ENCODE measurements around the gene POU2F1.

DNA sequence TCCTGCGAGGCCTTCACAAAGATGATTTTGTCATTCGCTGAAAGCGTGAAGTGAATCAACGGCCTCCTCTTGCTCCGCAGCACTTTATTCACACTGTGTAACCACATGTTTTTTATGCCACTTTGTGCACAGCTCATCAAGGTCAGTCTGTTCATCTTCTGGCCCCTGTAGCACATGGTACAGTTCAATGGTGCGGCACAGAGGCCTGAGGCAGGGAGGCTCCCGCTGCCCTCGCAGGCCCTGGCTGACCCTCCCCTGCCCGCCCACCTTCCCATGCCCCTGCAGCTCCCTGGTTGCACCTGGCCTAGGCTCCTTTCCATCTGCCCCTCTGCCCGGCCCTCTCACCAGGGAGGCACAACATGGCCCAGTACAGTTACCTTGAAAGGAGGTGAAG is 210.2 kb downstream of the POU2F1 start:
- TF ChIP-seq CTCF (IDR thresholded peaks at IDR 0.05) (no peak), RAD21 (conservative IDR thresholded peaks at IDR 0.05 in 1 of 2, IDR thresholded peaks at IDR 0.05 in 1 of 2) (no peak)

Data from A549 (cell line).